Endodermal cell (in vitro differentiated cells): ENCODE results near the gene KRTAP10-7. TPM values are rescaled to one million over a fixed set of nuclear protein-coding genes. Genes with fewer than 3 reads are reported as not detected.

Experiments used
- DNase-seq: peaks from one replicate; pipeline ENCODE4 v3.0.0-alpha.2; 2017
- H3K27ac ChIP-seq: 2 replicates; pipeline ENCODE4 v1.5.1; 2013; ENCODE audit warnings: mild to moderate bottlenecking, low read depth, low read length, moderate library complexity
- H3K27me3 ChIP-seq: 2 replicates; pipeline ENCODE4 v1.6.1; 2013; ENCODE audit warnings: mild to moderate bottlenecking, low read length, moderate library complexity; ENCODE audit not compliant: insufficient read depth, control insufficient read depth, poor library complexity, severe bottlenecking
- H3K36me3 ChIP-seq: 2 replicates; pipeline ENCODE4 v1.7.0; 2013; ENCODE audit warnings: mild to moderate bottlenecking, low read length, moderate library complexity; ENCODE audit not compliant: control insufficient read depth, insufficient read depth
- H3K4me1 ChIP-seq: one replicate; pipeline ENCODE4 v1.7.0; 2013; ENCODE audit warnings: low read length; ENCODE audit not compliant: control insufficient read depth, insufficient read depth
- H3K4me3 ChIP-seq: 2 replicates; pipeline ENCODE4 v1.5.1; 2013; ENCODE audit warnings: mild to moderate bottlenecking, low read length, moderate library complexity
- H3K9ac ChIP-seq: 2 replicates; pipeline ENCODE4 v1.6.1; 2013; ENCODE audit warnings: mild to moderate bottlenecking, low read length, moderate library complexity; ENCODE audit not compliant: poor library complexity, severe bottlenecking; ENCODE audit errors: extremely low read depth
- H3K9me3 ChIP-seq: 2 replicates; pipeline ENCODE4 v1.6.1; 2013; ENCODE audit warnings: mild to moderate bottlenecking, low read length, moderate library complexity; ENCODE audit not compliant: control insufficient read depth
- H3K27ac Mint-ChIP-seq: 2 replicates; pipeline ENCODE4 v1.8.0; 2020; ENCODE audit warnings: mixed read lengths
- H3K27me3 Mint-ChIP-seq: 2 replicates; pipeline ENCODE4 v1.8.0; 2021; ENCODE audit warnings: mild to moderate bottlenecking, mixed read lengths; ENCODE audit not compliant: insufficient read depth
- H3K36me3 Mint-ChIP-seq: 2 replicates; pipeline ENCODE4 v1.8.0; 2020; ENCODE audit warnings: low read depth, mixed read lengths
- H3K4me1 Mint-ChIP-seq: 2 replicates; pipeline ENCODE4 v1.8.0; 2020; ENCODE audit warnings: mixed read lengths
- H3K4me3 Mint-ChIP-seq: 2 replicates; pipeline ENCODE4 v1.8.0; 2020; ENCODE audit warnings: mild to moderate bottlenecking, moderate library complexity, mixed read lengths
- H3K9me3 Mint-ChIP-seq: 2 replicates; pipeline ENCODE4 v1.8.0; 2020; ENCODE audit warnings: mild to moderate bottlenecking, mixed read lengths
- CTCF ChIP-seq: fragments of 200-600 bp; sonication (generic); conservative IDR thresholded peaks from 2 replicates; pipeline ENCODE4 v1.5.0; 2021; ENCODE audit warnings: antibody characterized with exemption, mild to moderate bottlenecking
- WGBS, 2 experiments: methylation state at CpG; one replicate each; pipeline versions ENCODE4 v1.1.5 to v1.1.7; 2013; ENCODE audit warnings: missing lambda C conversion rate in 2 of 2, mixed read lengths in 1 of 2; ENCODE audit not compliant: insufficient coverage in 1 of 2, insufficient read length in 1 of 2; 5-methylcytosine and 5-hydroxymethylcytosine counted together
- total RNA-seq, 2 donors: library from RNA; stranded (reverse); fragmentation: NEBNext Ultra II Directional in 1 of 2; extraction: Animal tissue kit (Norgen Biotek cat#: 25700) in 1 of 2; gene quantifications; 2 replicates in 1 of 2; 3 replicates in 1 of 2; pipeline ENCODE4 v1.2.1, GENCODE V29; 2021

The KRTAP10-7 gene
- total RNA-seq, 2 donors from 2014 or later = not detected

- no peaks in the 10 kb centered on the region for H3K27me3 ChIP-seq
Observed at GRCh38 chr21:44649521-44650100, 49.2 kb downstream of the KRTAP10-7 start.

GRCh38 chr21:44650265-44650972, 50.0 kb downstream of the KRTAP10-7 start:
- Mint-ChIP-seq H3K27ac (no peak overlapping the region), H3K4me3 (no peak overlapping the region), H3K36me3 (no peaks in the 10 kb centered on the region), H3K9me3 (peaks cover 9% of the 10 kb centered on the region), H3K4me1 (peaks cover 7% of the 10 kb centered on the region), H3K27me3 (peaks cover 4% of the 10 kb centered on the region)
- H3K4me1 ChIP-seq = no peaks in the 10 kb centered on the region
- peaks cover 3% of the 10 kb centered on the region for H3K9me3 ChIP-seq
- WGBS, 2 experiments = 93 to 95% methylated on average over 15 to 20 of the region's 20 CpGs
- no peak overlapping the region for H3K9ac ChIP-seq
- H3K4me3 ChIP-seq = no peak overlapping the region
- H3K27me3 ChIP-seq = no peaks in the 10 kb centered on the region
- DNase-seq = no peak
- no peak for TF ChIP-seq CTCF
- H3K36me3 ChIP-seq = no peaks in the 10 kb centered on the region
- H3K27ac ChIP-seq = no peak overlapping the region

More at GRCh38 chr21:44649521-44650100, 49.2 kb downstream of the KRTAP10-7 start:
- Mint-ChIP-seq H3K9me3 (peaks cover 17% of the 10 kb centered on the region), H3K27ac (no peak overlapping the region), H3K27me3 (peaks cover 4% of the 10 kb centered on the region), H3K36me3 (peaks cover 4% of the 10 kb centered on the region), H3K4me3 (no peak overlapping the region), H3K4me1 (peaks cover 7% of the 10 kb centered on the region)
- no peak overlapping the region for H3K4me3 ChIP-seq
- no peak overlapping the region for H3K9ac ChIP-seq
- TF ChIP-seq CTCF = no peak
- H3K4me1 ChIP-seq = no peaks in the 10 kb centered on the region
- no peak for DNase-seq
- H3K9me3 ChIP-seq = peaks cover 11% of the 10 kb centered on the region
- H3K27ac ChIP-seq = no peak overlapping the region
- no peaks in the 10 kb centered on the region for H3K36me3 ChIP-seq
- WGBS, 2 experiments = 94 to 96% methylated on average over 15 to 18 of the region's 18 CpGs

- H3K27ac Mint-ChIP-seq = no peak overlapping the region
- no peaks in the 10 kb centered on the region for H3K4me1 ChIP-seq
- H3K9ac ChIP-seq = no peak overlapping the region
- no peaks in the 10 kb centered on the region for H3K27me3 ChIP-seq
- H3K4me1 Mint-ChIP-seq = peaks cover 7% of the 10 kb centered on the region
- no peak for DNase-seq
- no peaks in the 10 kb centered on the region for H3K36me3 ChIP-seq
- H3K9me3 Mint-ChIP-seq = peaks cover 7% of the 10 kb centered on the region
- H3K27ac ChIP-seq = no peak overlapping the region
- 91 to 98% methylated on average over 9 to 12 of the region's 12 CpGs for WGBS, 2 experiments
- no peak for TF ChIP-seq CTCF
- H3K4me3 Mint-ChIP-seq = no peak overlapping the region
- H3K36me3 Mint-ChIP-seq = no peaks in the 10 kb centered on the region
- H3K4me3 ChIP-seq = no peak overlapping the region
- H3K9me3 ChIP-seq = no peaks in the 10 kb centered on the region
- H3K27me3 Mint-ChIP-seq = peaks cover 4% of the 10 kb centered on the region
Observed at GRCh38 chr21:44650973-44651675, 50.7 kb downstream of the KRTAP10-7 start.

Other genes starting within 250 kb of the KRTAP10-7 start
- 10 to 100 TPM in 1 of 2 donors, 1 to 10 TPM in 1; 1.6 to 12.5 TPM for gene TRPM2, start 247.0 kb upstream of the KRTAP10-7 start, total RNA-seq
- 10 to 100 TPM; 14.1 to 16.5 TPM for gene LRRC3, start 145.1 kb upstream of the KRTAP10-7 start, total RNA-seq
- not detected for gene KRTAP10-1, start 60.4 kb upstream of the KRTAP10-7 start, total RNA-seq
- gene KRTAP10-2, start 49.1 kb upstream of the KRTAP10-7 start, total RNA-seq = not detected
- gene KRTAP10-3, start 41.8 kb upstream of the KRTAP10-7 start, total RNA-seq = not detected
- not detected for gene KRTAP10-4, start 26.9 kb upstream of the KRTAP10-7 start, total RNA-seq
- gene KRTAP10-5, start 20.0 kb upstream of the KRTAP10-7 start, total RNA-seq = not detected
- not detected for gene KRTAP10-6, start 8.1 kb upstream of the KRTAP10-7 start, total RNA-seq
- gene KRTAP10-8, start 11.5 kb downstream of the KRTAP10-7 start, total RNA-seq = not detected
- not detected for gene KRTAP10-9, start 26.5 kb downstream of the KRTAP10-7 start, total RNA-seq
- not detected for gene KRTAP10-10, start 36.8 kb downstream of the KRTAP10-7 start, total RNA-seq
- gene KRTAP10-11, start 45.8 kb downstream of the KRTAP10-7 start, total RNA-seq = not detected
- not detected for gene KRTAP12-4, start 54.1 kb downstream of the KRTAP10-7 start, total RNA-seq
- gene KRTAP12-3, start 57.3 kb downstream of the KRTAP10-7 start, total RNA-seq = not detected
- gene KRTAP12-2, start 66.3 kb downstream of the KRTAP10-7 start, total RNA-seq = not detected
- gene KRTAP12-1, start 81.6 kb downstream of the KRTAP10-7 start, total RNA-seq = not detected
- gene KRTAP10-12, start 96.6 kb downstream of the KRTAP10-7 start, total RNA-seq = not detected
- gene TSPEAR, start 111.0 kb downstream of the KRTAP10-7 start, total RNA-seq = 1 to 10 TPM; 1.5 to 6.0 TPM
- 10 to 100 TPM; 84.0 to 84.8 TPM for gene UBE2G2, start 201.2 kb downstream of the KRTAP10-7 start, total RNA-seq
- 10 to 100 TPM; 79.5 to 96.4 TPM for gene SUMO3, start 217.5 kb downstream of the KRTAP10-7 start, total RNA-seq